HG03575 (cell line): ENCODE results near the gene GRIN2A.

Experiments
- ATAC-seq: cut with Tn5 transposase; IDR thresholded peaks from one replicate; pipeline ENCODE4 v1.9.1; 2021; ENCODE audit not compliant: unreplicated experiment, insufficient number of reproducible peaks, low FRiP score; ENCODE audit errors: extremely low read depth

GRIN2A gene

DNA sequence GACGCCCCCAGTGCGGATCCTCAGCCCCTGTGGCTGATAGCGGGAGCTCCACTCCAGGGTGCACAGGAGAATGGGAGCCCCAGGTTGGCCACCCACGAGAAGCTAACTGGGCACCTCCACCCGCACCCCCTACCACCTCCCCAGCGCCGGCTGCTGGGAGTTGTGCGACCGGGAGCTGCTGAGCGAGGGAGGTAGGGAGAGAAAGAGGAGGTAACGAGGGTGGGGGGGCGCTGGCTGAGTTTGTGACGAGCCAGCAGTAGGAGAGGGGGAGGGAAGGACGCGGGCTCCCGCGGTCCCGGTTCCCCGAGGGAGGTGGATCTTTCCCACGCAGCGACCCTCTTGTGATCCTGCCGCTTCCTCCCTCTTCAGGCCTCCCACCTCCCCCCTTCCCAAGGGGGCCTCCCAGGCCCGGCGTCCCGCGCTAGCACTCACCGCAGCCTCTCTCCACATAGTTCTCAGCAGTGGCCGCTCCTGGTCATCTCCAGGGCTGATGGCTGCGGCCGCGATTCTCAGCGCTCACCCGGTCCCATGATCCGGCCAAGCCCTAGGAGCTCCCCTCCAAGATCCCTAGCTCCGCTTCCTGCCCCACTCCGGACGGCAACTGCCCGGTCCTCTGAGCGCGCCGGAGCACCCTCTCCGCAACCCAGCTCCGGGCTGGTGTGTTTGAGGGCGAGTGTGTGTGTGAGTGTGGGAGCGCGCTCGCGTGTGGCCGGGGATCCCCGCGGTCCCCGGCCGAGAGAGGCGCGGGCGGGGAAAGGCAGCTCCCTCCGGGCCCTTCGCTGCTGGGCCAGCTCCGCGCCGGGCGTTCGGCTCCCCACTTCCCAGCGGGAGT is at the start of gene GRIN2A:
GRIN2A (minus strand) TSS at position 207 of the 832 bp plus-strand sequence. CDS start 2,017 bp downstream, outside the sequence.
- ATAC-seq: no peak

- ATAC-seq: no peak
Observed at GRCh38 chr16:10231563-10231962, 49.3 kb upstream of the GRIN2A start.

- no peak for ATAC-seq
Observed at GRCh38 chr16:10228779-10229178, 46.6 kb upstream of the GRIN2A start.

- ATAC-seq: no peak
Observed at GRCh38 chr16:10226987-10227306, 44.7 kb upstream of the GRIN2A start.

- ATAC-seq: no peak
Observed at GRCh38 chr16:10226141-10226986, 44.1 kb upstream of the GRIN2A start.

DNA sequence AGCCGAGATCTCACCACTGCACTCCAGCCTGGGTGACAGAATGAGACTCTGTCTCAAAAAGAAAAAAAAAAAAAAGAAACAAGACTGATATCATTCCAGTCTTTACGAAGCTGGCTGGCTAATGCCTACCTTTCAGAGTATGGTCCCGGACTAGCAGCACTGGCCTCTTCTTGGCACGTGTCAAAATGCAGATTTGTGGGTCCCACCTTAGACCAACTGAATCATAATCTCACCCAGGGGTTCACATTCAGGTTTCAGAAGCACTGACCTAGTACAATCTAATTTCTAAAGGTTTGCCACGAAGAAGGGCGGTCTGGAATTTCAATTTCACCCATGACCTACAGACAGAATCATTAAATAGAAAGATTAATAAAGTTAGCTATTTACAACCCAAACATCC is 43.4 kb upstream of the GRIN2A start:
- no peak for ATAC-seq

GRCh38 chr16:10224850-10225249 is 42.6 kb upstream of the GRIN2A start:
- no peak for ATAC-seq

GRCh38 chr16:10220942-10221341 is 38.7 kb upstream of the GRIN2A start:
- no peak for ATAC-seq

DNA sequence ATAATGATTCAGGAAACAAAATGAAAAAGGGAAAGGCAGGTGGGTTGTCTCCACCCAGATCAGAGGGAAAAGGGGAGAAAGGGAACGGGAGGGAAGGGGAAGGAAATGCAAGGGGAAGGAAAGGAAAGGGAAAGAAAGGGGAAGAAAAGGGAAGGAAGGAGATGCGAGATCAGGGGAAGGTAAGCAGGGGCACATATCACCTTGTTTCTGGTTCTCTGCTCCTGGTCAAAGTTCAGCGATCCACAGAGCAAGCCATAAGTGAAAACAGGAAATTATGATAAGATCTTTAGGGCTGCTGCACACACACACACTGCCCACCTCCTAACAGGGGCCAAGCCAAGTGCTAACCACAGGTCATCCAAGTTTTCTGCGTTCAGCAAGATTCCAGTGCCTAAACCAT is 37.5 kb upstream of the GRIN2A start:
- ATAC-seq: no peak

GRCh38 chr16:10218490-10219206 is 36.4 kb upstream of the GRIN2A start:
- no peak for ATAC-seq

DNA sequence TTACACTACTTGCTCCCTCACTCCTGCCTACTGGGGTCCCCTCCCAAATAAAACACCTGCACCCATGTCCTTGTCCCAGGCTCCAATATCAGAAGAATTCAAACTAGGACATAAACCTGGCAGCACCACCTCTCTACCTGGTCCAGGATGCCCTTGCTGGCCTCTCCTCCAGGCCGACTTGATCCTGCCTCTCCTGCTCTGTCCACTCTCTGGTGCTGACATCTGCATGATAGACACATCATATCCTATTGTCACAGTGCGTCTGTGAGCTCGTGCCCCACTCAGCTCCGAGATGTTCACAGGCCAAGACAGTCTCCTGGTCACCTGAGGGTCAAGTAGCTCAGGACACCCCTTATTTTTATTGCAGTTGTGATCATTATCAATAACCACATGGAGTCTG is 31.5 kb upstream of the GRIN2A start:
- no peak for ATAC-seq

GRCh38 chr16:10210944-10211343 is 28.7 kb upstream of the GRIN2A start:
- ATAC-seq: no peak

GRCh38 chr16:10206865-10207264 is 24.6 kb upstream of the GRIN2A start:
- ATAC-seq: no peak

DNA sequence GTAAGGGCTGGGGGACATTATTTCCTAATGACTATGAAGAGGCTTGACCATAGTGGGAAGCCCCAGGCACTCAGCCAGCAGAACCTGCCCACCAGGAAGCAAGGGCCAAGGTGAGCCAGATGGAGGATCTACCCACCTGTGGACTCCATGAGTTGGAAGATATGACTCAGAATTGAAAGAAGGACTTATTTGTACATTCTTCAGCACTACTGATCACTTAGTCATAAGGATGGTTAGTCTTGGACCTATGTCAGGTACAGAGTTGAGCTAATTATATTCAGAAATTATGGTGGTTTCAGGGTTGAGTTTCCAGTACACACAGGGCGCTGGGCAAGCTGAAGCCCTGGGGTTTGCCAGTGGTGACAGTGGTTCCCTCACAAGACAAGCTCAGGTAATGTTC is 24.0 kb upstream of the GRIN2A start:
- ATAC-seq: no peak

GRCh38 chr16:10205688-10206087 is 23.5 kb upstream of the GRIN2A start:
- no peak for ATAC-seq

GRCh38 chr16:10202649-10203048 is 20.4 kb upstream of the GRIN2A start:
- no peak for ATAC-seq

DNA sequence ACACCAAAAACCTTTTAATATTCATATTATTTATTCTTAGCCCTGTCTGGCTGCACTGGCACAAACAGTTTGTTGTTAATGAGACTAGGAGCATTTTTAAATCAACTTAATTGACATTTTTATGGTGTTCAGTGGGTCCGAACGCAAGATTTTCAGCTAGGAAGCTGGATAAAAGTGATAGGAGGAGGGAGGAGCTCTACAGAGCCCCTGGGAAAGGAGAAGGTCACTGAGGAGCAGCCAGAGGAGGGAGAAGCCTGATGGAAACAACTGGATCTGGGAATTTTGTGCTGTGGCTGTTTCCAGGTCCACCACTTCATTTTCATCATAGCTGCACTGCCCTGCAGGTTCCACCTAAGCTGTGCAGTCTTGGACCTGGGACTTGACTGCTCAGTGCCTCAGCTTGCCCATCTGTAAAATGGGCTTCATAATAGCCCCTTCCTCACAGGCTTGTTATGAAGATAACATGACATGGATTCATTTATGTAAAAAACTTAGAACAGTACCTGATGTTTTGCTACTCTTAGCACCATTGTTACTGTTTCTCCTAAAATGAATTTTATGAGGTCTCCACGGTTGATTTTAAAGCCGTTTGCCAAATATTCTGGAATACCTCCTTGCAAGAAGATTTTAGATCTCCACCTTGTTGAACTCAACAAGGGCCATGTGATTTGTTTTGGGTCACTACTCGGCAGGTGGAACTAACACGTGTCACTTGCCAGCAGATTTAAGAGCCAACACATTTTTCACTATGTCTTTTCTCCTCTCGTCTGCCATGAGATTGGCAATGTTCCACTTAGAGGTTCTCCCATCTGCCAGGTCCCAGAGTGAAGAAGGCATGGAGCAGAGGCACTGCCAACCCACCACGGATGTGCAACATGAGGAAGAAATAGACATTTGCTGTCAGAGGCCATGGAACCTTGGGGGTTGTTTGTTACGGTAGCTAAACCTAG is 18.7 kb upstream of the GRIN2A start:
- no peak for ATAC-seq

GRCh38 chr16:10196999-10197398 is 14.8 kb upstream of the GRIN2A start:
- ATAC-seq: no peak

DNA sequence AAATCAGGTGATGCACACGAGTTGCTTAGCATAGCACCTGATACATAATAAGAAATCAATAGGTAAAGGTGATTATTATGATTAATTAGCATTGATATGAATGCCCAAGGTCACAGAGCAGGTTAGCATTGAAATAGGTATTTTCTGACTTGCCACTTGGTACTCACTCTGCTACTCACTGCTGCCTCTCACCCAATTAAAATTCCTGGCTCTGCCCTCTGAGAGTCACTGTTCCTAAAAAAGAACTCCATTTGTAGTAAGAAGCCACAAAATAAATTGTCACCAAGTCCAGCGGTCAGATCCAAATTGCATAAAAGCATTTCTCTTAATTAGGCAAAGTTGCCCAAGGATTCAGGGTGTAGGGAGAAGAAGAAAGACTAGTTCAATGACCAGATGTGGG is 8.9 kb upstream of the GRIN2A start:
- no peak for ATAC-seq
